ENCODE data around the gene DDX27. TPM values are rescaled to one million over a fixed set of nuclear protein-coding genes. Genes with fewer than 3 reads are reported as not detected.

DDX27 gene
- total and polyA plus RNA-seq, 9 of the 15 experiments (the other 6 are each of a cell fraction or from before 2014, with no cell fraction given), result 17.9 to 79.3 (median 57.0) TPM

DNA sequence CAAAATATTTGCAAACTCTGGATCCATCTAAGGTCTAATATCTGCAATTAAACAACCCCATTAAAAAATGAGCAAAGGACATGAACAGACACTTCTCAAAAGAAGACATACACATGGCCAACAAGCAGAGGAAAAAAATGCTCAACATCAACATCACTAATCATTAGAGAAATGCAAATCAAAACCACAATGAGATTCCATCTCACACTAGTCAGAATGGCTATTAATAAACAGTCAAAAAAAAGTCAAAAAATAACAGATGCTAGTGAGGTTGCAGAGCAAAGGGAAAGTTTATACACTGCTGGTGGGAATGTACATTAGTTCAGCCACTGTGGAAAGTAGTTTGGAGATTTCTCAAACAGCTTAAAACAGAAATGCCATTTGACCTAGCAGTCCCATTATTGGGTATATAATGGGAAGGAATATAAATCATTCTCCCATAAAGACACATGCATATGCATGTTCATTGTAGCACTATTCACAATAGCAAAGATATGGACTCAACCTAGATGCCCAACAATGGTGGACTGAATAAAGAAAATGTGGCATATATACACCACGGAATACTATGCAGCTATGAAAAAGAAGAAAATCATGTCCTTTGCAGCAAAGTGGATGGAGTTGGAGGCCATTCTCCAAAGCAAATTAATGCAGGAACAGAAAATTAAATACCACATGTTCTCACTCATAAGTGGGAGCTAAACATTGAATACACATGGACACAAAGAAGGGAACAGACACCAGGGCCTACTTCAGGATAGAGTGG is 49.6 kb downstream of the DDX27 start (continued):
- TF ChIP-seq, protein P1, sequence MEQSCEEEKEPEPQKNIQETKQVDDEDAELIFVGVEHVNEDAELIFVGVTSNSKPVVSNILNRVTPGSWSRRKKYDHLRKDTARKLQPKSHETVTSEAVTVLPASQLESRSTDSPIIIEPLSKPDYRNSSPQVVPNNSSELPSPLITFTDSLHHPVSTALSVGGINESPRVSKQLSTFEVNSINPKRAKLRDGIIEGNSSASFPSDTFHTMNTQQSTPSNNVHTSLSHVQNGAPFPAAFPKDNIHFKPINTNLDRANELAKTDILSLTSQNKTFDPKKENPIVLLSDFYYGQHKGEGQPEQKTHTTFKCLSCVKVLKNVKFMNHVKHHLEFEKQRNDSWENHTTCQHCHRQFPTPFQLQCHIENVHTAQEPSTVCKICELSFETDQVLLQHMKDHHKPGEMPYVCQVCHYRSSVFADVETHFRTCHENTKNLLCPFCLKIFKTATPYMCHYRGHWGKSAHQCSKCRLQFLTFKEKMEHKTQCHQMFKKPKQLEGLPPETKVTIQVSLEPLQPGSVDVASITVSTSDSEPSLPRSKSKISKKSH (CRISPR knock-in tag; IDR thresholded peaks at IDR 0.05), result no peak
- TF ChIP-seq, protein P2, sequence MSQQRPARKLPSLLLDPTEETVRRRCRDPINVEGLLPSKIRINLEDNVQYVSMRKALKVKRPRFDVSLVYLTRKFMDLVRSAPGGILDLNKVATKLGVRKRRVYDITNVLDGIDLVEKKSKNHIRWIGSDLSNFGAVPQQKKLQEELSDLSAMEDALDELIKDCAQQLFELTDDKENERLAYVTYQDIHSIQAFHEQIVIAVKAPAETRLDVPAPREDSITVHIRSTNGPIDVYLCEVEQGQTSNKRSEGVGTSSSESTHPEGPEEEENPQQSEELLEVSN (IDR thresholded peaks at IDR 0.05; ENCODE audit: borderline replicate concordance in 1 of 2, extremely low read depth in 1 of 2, insufficient read depth in 1 of 2, insufficient read length in 1 of 2, low read depth in 1 of 2, low read length in 1 of 2, poor library complexity in 1 of 2, severe bottlenecking in 1 of 2), result no peak
- TF ChIP-seq GATAD2A (IDR thresholded peaks at IDR 0.05), result no peak
- peak; percentile 75 for TF ChIP-seq RBM25 (IDR thresholded peaks at IDR 0.05; ENCODE audit: low read depth, low read length, severe bottlenecking)
- no peak for TF ChIP-seq BRCA1 (IDR thresholded peaks at IDR 0.05)
- no peak for TF ChIP-seq BRCA1 (CRISPR knock-in tag; IDR thresholded peaks at IDR 0.05)
- no peak for TF ChIP-seq TOE1 (IDR thresholded peaks at IDR 0.05; ENCODE audit: borderline replicate concordance)
- no peak for TF ChIP-seq TOE1 (CRISPR knock-in tag; IDR thresholded peaks at IDR 0.05; ENCODE audit: borderline replicate concordance, low read depth)
- peak; percentile 94 for TF ChIP-seq ZNF146 (CRISPR knock-in tag; IDR thresholded peaks at IDR 0.05; ENCODE audit: unreplicated experiment)
- no peak for TF ChIP-seq RBM15 (IDR thresholded peaks at IDR 0.05; ENCODE audit: insufficient read depth, low read length)
- TF ChIP-seq, protein P3, sequence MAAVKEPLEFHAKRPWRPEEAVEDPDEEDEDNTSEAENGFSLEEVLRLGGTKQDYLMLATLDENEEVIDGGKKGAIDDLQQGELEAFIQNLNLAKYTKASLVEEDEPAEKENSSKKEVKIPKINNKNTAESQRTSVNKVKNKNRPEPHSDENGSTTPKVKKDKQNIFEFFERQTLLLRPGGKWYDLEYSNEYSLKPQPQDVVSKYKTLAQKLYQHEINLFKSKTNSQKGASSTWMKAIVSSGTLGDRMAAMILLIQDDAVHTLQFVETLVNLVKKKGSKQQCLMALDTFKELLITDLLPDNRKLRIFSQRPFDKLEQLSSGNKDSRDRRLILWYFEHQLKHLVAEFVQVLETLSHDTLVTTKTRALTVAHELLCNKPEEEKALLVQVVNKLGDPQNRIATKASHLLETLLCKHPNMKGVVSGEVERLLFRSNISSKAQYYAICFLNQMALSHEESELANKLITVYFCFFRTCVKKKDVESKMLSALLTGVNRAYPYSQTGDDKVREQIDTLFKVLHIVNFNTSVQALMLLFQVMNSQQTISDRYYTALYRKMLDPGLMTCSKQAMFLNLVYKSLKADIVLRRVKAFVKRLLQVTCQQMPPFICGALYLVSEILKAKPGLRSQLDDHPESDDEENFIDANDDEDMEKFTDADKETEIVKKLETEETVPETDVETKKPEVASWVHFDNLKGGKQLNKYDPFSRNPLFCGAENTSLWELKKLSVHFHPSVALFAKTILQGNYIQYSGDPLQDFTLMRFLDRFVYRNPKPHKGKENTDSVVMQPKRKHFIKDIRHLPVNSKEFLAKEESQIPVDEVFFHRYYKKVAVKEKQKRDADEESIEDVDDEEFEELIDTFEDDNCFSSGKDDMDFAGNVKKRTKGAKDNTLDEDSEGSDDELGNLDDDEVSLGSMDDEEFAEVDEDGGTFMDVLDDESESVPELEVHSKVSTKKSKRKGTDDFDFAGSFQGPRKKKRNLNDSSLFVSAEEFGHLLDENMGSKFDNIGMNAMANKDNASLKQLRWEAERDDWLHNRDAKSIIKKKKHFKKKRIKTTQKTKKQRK (IDR thresholded peaks at IDR 0.05; ENCODE audit: borderline replicate concordance, low read depth, low read length), result no peak
- TF ChIP-seq KDM1A (IDR thresholded peaks at IDR 0.05), result peak in 1 of 2 experiments; percentile 35; a peak in 1 of 4 replicates
- no peak for TF ChIP-seq KLF6 (CRISPR knock-in tag; IDR thresholded peaks at IDR 0.05; ENCODE audit: borderline replicate concordance)
- TF ChIP-seq, protein P4, sequence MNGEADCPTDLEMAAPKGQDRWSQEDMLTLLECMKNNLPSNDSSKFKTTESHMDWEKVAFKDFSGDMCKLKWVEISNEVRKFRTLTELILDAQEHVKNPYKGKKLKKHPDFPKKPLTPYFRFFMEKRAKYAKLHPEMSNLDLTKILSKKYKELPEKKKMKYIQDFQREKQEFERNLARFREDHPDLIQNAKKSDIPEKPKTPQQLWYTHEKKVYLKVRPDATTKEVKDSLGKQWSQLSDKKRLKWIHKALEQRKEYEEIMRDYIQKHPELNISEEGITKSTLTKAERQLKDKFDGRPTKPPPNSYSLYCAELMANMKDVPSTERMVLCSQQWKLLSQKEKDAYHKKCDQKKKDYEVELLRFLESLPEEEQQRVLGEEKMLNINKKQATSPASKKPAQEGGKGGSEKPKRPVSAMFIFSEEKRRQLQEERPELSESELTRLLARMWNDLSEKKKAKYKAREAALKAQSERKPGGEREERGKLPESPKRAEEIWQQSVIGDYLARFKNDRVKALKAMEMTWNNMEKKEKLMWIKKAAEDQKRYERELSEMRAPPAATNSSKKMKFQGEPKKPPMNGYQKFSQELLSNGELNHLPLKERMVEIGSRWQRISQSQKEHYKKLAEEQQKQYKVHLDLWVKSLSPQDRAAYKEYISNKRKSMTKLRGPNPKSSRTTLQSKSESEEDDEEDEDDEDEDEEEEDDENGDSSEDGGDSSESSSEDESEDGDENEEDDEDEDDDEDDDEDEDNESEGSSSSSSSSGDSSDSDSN (IDR thresholded peaks at IDR 0.05; ENCODE audit: borderline replicate concordance in 1 of 2, low read depth in 2 of 2, low read length in 2 of 2), result no peak
- TF ChIP-seq, protein P5, sequence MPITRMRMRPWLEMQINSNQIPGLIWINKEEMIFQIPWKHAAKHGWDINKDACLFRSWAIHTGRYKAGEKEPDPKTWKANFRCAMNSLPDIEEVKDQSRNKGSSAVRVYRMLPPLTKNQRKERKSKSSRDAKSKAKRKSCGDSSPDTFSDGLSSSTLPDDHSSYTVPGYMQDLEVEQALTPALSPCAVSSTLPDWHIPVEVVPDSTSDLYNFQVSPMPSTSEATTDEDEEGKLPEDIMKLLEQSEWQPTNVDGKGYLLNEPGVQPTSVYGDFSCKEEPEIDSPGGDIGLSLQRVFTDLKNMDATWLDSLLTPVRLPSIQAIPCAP (CRISPR knock-in tag; IDR thresholded peaks at IDR 0.05; ENCODE audit: borderline replicate concordance), result no peak
